Stimulated activated naive CD4-positive, alpha-beta T cell (primary cell): ENCODE data around the gene CPNE2.

Source experiments
- DNase-seq, 6 experiments: peaks; one replicate each; lab custom pipeline; 2025; lab: John Stamatoyannopoulos, UW

CPNE2 gene

GRCh38 chr16:57123974-57124674, 31.7 kb downstream of the CPNE2 start:
- DNase-seq, result peak in 3 of 6 experiments; percentile 11 to 35 (median 21)

DNA sequence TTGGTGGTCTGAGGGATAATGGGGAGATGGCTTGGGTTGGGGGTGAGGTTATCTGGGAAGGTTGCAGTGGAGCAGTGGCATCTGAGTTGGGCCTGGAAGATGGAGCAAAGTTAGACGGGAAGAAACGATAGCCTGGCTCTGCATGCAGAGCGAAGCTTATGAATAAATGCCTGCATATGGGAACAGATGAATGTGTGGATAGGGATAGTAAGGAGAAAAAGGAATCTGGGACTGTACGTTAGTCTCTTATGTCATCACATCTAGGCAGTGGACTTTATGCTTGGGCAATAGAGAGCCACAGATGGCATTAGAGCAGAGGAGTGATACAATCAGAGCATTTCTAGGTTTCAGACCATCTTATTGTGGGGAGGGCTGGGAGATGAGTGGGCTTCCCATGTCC, 33.0 kb downstream of the CPNE2 start:
- DNase-seq, result no peak

DNA sequence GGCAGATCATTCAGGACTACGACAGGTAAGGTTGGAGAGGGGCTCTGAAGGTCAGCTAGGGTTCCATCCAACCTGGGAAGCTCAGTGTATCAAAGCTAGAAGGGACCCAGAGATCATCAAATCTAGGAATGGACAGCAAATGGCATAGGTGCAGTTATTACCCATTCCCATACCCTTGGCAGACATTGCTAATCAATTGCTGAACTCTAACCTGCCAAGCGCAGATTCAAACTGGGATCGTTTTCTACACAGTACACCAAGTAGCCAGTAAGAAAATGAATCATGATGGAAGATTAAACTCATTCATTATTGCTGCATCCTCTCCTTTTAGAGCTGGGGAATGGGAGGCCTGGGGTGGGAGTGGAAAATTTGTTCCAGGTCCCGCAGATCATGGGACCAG, 33.6 kb downstream of the CPNE2 start:
- no peak for DNase-seq

- DNase-seq, result no peak
Observed at GRCh38 chr16:57126411-57126810, 34.0 kb downstream of the CPNE2 start.

DNA sequence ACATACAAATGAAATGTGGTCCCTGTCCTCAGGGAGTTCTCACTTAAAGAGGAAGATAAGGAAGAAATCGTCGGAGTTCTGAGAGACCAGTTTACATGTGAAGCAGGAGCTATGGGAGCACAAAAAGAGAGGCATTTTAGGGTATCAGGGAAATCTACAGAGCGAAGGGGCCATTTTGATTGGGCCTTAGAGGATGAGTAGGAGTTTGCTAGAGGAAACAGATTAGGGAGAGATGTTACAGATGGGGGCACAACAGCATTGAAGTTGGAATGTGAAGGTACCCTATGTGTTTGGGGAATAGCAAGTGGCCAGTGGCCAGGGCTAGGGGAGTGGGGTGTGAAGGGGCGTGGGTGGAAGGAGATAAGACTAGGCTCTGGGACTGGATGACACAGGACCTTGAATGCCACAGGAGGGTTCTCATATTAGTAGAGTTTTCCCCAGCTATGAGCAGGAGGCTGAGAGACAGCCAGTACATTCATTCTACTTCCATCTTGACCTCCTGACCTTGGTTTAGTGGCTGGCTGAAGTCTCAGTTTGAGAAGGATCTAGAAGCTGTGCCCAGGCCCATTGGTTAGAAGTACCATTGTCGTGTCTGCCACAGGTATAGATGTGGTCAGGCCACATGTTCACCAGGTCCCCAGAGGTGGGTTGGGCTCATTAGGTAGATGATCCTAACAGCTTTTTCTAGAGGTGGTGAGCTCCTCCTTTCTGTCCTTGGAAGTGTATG, 34.8 kb downstream of the CPNE2 start:
- no peak for DNase-seq

GRCh38 chr16:57127836-57128235, 35.5 kb downstream of the CPNE2 start:
- DNase-seq, result no peak

- peak in 4 of 6 experiments; percentile 16 to 35 (median 24) for DNase-seq
Observed at GRCh38 chr16:57128771-57129389, 36.5 kb downstream of the CPNE2 start.

GRCh38 chr16:57130950-57131321, 38.6 kb downstream of the CPNE2 start:
- DNase-seq, result no peak

GRCh38 chr16:57131351-57131970, 39.1 kb downstream of the CPNE2 start:
- no peak for DNase-seq

- DNase-seq, result no peak
Observed at GRCh38 chr16:57132470-57132869, 40.1 kb downstream of the CPNE2 start.

- DNase-seq, result no peak
Observed at GRCh38 chr16:57133031-57133430, 40.6 kb downstream of the CPNE2 start.

- no peak for DNase-seq
Observed at GRCh38 chr16:57133886-57134285, 41.5 kb downstream of the CPNE2 start.

- peak in 5 of 6 experiments; percentile 14 to 57 (median 41) for DNase-seq
Observed at GRCh38 chr16:57134982-57135381, 42.6 kb downstream of the CPNE2 start.

DNA sequence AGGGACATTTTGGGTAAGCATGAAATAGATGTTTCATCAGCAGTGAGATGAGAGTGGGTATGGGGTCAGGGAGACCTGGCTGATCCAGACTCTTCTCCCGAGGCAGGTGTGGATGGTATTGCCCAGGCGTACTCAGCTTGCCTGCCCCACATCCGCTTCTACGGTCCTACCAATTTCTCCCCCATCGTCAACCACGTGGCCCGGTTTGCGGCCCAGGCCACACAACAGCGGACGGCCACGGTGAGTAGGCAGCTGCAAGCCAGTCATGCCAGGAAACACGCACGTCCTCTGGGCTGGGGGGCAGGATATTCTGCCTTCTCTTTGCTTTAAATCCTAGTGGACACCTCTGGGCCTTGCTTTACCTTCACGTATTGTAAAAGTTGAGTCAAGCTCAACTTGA, 44.7 kb downstream of the CPNE2 start:
- DNase-seq, result no peak

DNA sequence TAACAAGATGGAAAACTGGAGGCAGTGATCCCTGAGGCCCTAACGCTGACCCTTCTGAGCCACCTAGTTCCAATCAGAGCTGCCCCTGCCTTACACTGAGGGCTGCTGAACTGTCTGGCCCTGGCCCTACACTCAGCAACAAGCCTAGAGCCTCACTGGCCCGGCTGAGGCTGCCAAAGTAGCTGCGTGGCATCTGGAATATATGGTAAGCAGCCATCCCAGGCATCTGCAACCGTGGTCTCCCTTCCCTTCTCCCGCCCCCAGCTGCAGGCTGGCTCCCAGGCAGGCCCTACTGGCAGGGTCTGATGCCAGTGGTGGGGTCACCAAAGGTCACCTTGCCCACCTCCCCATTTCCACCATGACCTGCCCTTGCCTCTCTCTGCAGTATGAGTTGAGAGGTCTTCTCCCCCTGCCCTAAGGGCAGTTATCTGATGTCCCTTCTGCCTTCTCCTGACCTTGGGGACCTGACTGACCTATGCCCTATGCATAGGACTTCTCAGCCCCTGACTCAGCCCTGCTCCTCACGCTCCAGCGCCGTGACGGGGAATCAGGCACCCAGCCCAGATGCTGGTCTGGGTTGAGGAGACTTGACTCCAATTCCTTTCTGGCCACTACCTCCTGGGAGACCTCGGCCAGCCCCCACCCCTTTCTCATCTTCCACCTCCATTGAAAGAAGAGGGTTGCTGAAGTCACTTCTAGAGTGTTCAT, 45.3 kb downstream of the CPNE2 start:
- DNase-seq, result no peak

DNA sequence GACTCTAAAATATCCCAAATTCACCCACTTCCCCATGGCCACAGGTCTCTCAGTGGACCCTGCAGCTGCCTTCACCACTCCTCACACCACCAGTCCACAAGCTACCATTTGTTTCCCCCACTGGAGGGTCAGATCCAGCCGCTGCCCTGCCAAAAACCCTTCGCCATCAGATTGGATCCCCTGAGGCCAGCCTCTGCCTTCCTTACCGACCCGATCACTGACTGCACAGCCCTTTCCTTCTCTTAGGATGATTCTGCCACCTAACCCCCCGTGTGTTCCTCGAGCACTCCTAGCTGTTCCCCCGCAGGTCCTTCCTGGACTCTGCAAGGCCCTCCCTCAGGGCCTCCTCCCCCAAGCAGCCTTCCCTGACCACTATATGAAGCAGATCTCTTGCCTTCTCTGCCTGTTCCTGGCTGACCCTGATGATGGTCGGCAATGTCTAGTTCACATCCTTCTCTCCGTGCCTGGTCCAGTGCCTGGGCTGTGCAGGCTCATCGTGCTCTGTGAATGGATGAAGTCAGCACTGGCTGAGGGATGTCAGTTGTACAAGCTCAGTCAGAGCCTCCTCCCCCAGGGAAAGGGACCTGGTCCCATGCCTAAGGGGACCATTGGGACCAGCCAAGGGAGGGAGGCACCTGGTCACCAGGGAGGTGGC, 46.0 kb downstream of the CPNE2 start:
- DNase-seq, result no peak

DNA sequence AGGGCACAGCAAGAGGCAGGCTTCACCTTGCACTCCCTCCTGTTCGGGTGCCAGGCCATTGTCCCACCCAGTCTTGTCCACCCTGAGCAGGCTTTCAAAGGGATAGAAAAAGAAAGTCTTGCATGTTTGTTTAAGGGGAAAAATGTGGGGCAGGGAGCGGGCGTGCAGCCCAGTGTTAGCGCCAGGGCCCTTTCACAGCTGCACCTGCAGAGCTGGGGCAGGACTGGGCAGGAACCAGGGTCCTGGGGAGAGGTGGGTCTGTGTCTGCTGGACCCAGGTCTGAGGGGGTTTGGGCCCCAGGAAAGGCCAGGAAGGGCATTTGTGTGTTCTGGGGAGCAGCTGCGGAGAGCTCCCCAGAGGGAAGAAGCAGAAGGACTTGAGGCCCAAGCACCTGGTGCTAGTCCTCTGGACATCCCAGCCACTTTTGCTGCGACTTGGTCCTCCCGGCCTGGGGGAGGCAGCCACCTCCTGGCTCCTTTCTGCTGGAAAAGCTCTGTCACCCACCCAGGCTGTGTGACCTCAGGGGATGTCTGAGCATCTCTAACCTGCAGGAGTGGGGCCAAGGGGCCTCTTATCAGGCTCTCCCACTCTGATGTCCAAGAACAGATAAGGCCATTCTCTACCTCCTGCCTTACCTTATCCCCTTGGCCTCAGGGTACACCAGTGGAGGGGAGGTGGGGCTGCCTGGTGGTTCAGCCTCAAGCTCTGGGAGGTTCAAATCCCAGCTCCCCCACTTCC, 48.7 kb downstream of the CPNE2 start:
- no peak for DNase-seq

DNA sequence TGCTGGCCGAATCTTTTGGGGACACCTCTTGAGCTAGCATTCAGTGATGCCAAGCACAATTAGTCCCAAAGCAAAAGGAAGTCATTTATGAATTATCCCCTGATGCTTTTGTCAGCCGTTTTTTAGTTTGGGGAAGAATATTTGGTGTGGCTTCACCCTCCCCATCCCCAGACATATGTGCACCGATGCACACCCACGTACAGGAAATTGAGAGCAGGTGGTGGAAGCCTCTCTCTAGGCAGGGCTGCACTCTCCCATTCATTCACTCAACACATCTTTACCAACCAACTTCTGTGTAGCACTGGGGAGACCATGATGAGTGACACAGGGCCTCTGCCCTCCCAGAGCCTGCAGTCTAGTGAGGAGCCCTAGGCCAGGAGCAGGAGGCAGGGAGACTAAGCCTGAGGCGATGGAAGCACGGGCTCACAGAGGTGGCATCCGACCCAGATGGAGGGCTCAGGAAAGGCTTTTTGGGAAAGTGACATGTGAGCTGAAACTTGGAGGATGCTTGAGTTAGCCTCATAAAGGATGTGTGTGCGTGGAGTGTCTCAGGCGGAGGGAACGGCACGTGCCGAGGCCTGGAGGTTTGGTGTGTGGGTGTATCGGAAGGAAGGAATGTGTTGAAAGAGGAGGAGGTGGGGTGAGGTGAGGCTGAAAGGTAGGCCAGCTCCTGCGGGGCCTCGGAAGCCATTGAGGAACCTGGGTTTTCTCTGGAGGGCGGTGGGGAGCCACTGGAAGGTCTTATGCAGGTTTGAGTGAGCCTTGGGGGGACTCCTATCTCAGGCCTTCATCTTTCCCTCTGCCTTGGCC, 49.6 kb downstream of the CPNE2 start:
- DNase-seq, result peak in 4 of 6 experiments; percentile 16 to 54 (median 37)

- DNase-seq, result no peak
Observed at GRCh38 chr16:57143149-57143921, 51.0 kb downstream of the CPNE2 start.
